Measurements from ENCODE around the gene LYPD5.
A peak's percentile ranks its signal among the peaks of the same experiment; 100 is the strongest.

Gene LYPD5

GRCh38 chr19:43790587-43790986 lies 11.7 kb downstream of the LYPD5 start:
- FAIRE-seq = no peak
- DNase-seq (ENCODE audit: insufficient read length, low spot score) = no peak
- TF ChIP-seq, protein P1, sequence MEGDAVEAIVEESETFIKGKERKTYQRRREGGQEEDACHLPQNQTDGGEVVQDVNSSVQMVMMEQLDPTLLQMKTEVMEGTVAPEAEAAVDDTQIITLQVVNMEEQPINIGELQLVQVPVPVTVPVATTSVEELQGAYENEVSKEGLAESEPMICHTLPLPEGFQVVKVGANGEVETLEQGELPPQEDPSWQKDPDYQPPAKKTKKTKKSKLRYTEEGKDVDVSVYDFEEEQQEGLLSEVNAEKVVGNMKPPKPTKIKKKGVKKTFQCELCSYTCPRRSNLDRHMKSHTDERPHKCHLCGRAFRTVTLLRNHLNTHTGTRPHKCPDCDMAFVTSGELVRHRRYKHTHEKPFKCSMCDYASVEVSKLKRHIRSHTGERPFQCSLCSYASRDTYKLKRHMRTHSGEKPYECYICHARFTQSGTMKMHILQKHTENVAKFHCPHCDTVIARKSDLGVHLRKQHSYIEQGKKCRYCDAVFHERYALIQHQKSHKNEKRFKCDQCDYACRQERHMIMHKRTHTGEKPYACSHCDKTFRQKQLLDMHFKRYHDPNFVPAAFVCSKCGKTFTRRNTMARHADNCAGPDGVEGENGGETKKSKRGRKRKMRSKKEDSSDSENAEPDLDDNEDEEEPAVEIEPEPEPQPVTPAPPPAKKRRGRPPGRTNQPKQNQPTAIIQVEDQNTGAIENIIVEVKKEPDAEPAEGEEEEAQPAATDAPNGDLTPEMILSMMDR (IDR thresholded peaks at IDR 0.05; ENCODE audit: insufficient read depth, missing control alignments) = no peak

DNA sequence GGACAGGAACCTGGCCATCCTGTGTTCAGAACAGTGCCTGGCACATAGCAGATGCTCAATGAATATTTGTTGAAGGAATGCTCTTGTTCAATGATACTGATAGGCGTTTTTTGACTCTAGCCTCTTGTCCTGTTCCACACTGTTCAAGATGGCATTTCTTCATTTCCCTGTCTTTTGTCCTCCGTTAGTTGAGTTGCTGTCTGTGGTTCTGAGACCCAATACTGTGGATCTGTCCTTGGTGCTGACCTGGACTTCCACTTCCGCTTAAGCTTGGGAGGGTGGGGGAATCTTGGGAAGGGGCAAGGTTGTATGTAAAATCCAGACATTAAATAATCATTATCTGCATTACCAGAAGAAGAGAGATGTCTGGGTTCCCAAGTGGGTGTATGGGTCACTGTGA lies 13.2 kb downstream of the LYPD5 start:
- FAIRE-seq (no peak), DNase-seq (ENCODE audit: insufficient read length, low spot score) (no peak)
- TF ChIP-seq, protein P1 (IDR thresholded peaks at IDR 0.05; ENCODE audit: insufficient read depth, missing control alignments) = no peak

GRCh38 chr19:43786665-43787064 lies 15.6 kb downstream of the LYPD5 start:
- TF ChIP-seq, protein P1 (IDR thresholded peaks at IDR 0.05; ENCODE audit: insufficient read depth, missing control alignments) = no peak
- FAIRE-seq (no peak), DNase-seq (ENCODE audit: insufficient read length, low spot score) (no peak)

GRCh38 chr19:43784981-43785808 lies 17.1 kb downstream of the LYPD5 start:
- TF ChIP-seq, protein P1 (IDR thresholded peaks at IDR 0.05; ENCODE audit: insufficient read depth, missing control alignments) = peak; percentile 94
- FAIRE-seq (no peak), DNase-seq (ENCODE audit: insufficient read length, low spot score) (no peak)

DNA sequence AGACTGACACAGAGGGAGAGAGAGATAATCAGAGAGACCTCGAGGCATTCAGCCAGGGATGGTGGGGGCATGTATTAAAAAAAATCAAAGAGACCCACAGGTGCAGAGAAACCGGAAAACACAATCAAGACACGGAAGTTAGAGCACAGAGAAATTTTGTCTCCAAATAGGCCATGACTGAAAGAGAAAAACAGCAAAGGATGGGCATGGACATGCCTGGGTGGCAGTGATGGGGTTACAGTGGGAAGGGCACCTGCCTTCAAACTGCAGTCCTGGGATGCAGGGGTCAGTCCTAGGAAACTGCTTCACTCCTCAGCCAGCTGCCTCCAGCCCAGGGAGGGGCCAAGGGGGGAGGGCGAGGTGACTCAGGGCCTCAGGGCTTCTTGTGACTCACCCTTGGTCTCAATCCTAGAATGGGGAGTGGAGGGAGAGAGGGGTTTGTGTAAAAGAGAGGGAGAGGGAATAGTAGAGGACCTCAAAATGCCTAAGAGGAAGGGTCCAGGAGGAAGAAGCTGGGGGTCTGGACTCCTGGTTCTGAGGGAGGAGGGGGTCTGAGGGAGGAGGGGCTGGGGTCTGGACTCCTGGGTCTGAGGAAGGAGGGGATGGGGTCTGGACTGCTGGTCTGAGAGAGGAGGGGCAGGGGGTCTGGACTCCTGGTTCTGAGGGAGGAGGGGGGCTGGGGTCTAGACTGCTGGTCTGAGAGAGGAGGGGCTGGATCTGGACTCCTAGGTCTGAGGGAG lies 17.8 kb downstream of the LYPD5 start:
- TF ChIP-seq, protein P1 (IDR thresholded peaks at IDR 0.05; ENCODE audit: insufficient read depth, missing control alignments) = no peak
- FAIRE-seq = no peak
- no peak for DNase-seq (ENCODE audit: insufficient read length, low spot score)

DNA sequence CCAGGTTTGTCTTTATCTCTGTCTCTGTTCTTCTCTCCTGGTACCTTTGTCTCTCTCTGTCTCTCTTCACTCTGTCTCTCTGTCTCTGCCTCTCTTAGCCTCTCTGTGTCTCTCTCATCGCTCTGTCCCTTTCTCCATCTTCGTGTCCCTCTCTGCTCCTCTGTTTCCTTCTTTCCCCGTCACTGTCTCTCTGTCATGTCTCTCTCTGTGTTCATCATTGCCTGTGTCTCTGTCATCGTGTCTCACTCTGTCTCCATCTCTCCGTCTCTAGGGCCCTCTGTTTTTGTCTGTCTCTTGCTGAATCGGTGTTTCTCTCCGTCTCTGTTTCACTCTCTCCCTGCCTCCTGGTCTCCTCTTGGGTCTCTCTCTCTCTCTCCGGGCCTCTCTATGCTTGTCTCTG lies 18.6 kb downstream of the LYPD5 start:
- DNase-seq (ENCODE audit: insufficient read length, low spot score) = no peak
- FAIRE-seq = no peak
- TF ChIP-seq, protein P1 (IDR thresholded peaks at IDR 0.05; ENCODE audit: insufficient read depth, missing control alignments) = no peak

All from D721Med (cell line).